ENCODE data around the gene MGLL.
"Not testable (repeated sequence)": the region's sequence is repeated elsewhere in the genome, so short reads cannot be mapped to it uniquely, and the experiment has no call there.

The MGLL gene

GRCh38 chr3:127718916-127719290 lies 103.4 kb downstream of the MGLL start:
- DNase-seq, result no peak

DNA sequence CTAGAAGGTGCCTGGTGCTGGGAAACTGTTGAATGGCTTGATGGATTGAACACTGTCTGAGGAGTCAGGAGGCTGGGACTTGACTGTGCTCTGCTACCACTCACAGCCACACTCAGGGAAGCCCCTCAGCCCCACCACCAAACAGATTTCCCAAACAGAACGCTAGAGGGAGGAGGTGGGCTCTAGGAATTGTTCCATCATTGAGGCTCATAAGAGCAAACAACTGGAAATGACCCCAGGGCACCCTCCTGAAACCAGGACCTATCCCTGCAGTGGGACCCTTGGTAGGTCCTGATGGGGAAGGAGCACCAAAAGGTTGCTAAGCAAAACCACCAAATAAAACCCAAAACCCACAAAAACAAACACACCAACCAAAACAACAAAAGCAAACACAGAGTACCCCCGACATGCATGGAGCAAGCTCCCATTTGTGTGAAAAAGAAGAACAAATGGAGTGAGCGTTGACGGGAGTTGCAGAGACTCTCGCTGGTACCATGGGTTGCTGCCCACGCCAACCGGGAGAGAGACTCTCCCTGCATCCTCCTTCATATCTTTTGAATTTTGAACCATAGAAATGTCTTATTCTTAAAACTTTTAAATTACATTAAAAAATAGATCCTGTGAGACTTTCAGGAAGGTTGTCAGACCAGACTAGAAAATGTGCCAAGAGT lies 103.9 kb downstream of the MGLL start:
- DNase-seq, result no peak

DNA sequence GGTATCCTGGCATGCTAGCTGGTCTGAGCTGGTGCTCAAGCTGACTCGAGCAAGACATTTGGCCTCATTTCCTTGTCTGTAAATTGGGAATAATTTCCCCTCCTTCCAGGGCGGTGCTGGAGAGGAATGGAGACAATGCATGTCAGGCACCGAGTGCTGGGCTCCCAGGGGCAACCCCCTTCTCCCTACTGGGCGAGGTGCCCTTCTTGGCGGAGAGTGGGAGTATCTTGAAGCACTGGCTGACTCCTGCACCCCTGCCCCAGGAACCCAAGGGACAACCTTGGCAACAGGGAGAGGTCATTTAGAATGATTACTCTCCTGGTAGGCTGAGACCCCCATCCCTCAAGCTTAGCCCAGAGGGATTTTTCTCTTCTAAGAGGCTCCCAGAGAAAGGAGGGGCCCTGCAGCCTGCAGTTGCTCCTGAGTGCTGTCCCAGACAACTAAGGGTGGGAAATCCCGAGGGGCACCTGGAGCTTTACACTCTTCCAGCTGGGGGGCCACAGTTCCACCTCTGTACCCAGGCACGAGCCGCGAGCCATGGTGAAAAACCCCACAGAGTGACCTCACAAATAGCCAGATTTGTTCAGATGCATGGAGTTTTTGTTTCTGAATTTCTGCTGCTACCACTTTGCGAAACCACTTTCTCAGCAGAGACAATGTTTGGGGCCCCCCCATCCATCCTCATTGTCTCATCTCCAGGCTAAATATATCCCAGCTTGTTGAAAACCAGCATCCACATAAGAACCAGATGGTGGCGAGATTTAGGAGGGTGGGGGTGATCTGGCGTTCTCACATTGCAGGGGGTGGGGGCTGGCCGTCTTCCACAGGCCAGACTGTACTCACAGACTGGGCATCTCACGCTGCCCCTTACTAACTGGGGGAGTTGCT lies 104.7 kb downstream of the MGLL start:
- no peak for DNase-seq

GRCh38 chr3:127716384-127716783 lies 105.9 kb downstream of the MGLL start:
- DNase-seq, result no peak

GRCh38 chr3:127715532-127715931 lies 106.8 kb downstream of the MGLL start:
- DNase-seq, result peak in 1 of 2 experiments; percentile 55

GRCh38 chr3:127714866-127715265 lies 107.4 kb downstream of the MGLL start:
- no peak for DNase-seq

- DNase-seq, result no peak
Measured at GRCh38 chr3:127714125-127714571, 108.2 kb downstream of the MGLL start.

- no peak for DNase-seq
Measured at GRCh38 chr3:127712881-127713771, 109.2 kb downstream of the MGLL start.

GRCh38 chr3:127712461-127712860 lies 109.9 kb downstream of the MGLL start:
- no peak for DNase-seq

DNA sequence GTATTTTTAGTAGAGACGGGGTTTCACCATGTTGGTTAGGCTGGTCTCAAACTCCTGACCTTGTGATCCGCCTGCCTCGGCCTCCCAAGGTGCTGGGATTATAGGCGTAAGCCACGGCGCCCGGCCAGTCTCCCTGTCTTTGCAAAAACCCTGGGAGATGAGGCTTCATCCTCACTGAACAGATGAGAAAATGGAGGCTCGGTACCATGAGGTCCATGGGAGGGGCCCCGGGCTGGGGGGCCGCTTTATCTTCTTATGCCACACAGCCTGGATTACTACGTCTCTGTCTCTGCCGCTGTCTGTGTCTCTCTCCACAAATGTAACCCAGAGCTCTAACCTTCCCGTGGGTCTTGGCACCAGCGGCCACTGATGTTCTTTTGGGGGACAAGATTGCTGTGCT lies 110.4 kb downstream of the MGLL start:
- no peak for DNase-seq

- DNase-seq, result no peak
Measured at GRCh38 chr3:127711021-127711695, 111.2 kb downstream of the MGLL start.

- DNase-seq, result no peak
Measured at GRCh38 chr3:127710155-127710941, 112.0 kb downstream of the MGLL start.

DNA sequence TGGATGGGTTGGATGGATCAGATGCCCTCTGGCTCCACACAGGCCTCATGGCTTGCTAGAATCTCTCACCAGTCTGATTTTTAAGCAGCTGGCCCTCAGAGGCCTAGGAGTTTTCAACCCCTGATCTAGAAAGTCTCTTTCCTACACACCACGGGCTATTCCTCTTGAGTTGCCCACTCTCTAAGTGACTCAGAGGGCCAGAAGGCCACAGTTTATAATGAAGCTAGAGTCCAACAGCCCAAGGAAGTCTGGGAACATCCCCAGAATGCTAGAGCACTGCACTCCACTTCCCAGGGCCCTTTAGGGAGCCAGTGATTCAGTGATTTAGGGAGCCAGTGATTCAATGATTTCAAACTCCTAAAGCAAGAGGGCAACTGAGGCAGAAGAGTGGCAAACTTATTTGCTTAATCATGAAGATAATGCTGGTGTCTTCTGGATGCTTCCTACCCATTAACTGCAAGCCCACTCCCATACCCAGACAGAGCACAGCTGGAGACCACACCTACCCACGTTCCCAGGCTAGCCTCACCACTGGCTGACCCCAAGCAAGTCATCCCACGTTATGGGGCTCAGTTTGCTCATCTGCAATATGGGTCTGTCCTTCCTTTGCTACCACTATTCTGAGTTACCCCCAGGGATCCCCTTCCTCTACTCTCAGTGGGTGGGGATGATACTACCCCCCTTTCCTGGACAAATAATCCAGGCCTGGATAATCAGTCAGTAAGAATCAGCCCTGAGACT lies 112.8 kb downstream of the MGLL start:
- DNase-seq, result no peak

DNA sequence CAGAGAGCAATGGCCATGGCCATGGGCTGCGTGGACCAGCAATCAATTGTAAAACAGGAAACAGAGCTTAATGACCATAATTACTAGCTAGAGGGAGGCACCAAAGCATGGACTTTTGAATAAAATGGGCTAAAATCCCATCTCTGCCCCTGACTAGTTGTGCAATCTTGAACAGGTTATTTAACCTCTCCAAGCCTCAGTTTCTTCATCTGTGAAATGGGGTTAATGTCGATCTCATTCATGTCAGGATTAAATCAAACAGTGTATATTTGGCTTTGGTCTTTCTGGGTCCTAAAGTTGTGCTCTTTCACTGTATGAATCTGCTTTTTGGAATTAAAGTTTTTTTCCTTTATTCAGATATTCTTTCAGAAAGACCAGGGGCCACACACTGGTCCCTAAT lies 113.5 kb downstream of the MGLL start:
- no peak for DNase-seq

- DNase-seq, result no peak
Measured at GRCh38 chr3:127707851-127708411, 114.4 kb downstream of the MGLL start.

DNA sequence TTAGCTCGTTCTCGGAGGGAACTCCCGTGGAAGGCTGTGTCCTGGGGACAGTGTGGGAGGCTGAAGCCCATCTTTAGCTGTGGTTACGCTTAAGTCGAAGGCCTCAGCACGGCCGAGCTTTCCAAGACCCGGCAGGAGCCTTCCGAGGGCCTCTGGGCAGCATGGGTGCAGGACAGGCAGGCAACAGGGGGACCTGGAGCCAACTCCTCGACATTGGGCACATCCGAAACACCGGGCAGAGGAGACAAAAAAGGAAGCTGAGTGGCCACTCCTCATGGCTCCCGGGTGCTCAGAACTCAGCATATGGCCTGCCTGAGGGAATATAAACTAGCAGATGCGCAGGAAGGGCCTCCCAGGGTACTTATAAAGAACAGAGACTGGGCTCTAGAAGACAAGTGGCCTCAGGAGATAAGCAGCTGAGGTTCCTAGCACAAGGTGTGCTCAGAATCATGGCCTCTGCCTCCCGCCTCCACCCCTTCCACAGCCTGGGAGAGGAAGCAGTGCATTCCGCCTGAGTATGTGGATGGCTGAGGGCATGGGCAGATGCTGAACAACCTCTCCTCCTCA lies 115.4 kb downstream of the MGLL start:
- no peak for DNase-seq

GRCh38 chr3:127706312-127706711 lies 116.0 kb downstream of the MGLL start:
- no peak for DNase-seq

DNA sequence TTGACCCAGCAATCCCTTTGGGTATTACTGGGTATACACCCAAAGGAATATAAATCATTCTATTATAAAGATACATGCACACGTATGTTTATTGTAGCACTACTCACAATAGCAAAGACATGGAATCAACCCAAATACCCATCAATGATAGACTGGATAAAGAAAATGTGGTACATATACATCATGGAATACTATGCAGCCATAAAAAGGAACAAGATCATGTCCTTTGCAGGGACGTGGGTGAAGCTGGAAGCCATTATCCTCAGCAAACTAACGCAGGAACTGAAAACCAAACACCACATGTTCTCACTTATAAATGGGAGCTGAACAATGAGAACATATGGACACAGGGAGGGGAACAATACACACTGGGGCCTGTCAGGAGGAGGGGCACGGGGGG lies 117.5 kb downstream of the MGLL start:
- DNase-seq, result not testable (repeated sequence)

GRCh38 chr3:127702151-127702578 lies 120.2 kb downstream of the MGLL start:
- no peak for DNase-seq

DNA sequence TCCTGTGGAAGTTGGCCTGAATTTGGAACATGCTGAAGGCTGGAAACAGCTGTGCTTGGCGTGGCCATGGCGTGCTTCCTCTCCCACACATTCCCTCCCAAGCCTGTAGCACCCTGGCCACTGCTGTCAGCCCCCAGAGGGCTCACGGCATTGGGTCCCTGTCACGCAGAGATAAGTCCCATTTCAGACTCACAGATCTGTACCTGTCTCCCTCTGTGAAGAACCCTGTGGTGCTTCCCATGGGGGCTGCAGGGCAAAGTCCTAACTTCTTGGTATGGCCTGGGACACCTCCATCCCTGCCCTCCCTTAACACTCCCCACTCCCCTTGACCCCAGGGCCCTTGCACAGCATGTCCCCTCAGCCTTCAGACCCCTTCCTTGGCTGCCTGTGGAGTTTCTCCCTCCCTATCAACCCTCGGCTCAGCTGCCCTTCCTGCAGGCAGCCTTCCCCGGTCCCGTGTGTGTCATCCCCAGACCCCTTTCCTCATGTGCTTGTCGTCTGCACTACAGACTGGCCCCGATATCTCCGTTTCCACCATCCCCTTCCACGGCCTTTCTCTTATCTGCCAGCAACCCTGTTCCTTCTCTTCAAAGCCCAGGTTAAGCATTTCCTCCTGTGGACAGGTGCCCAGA lies 120.9 kb downstream of the MGLL start:
- no peak for DNase-seq
